KMS-11 (cell line): ENCODE results near the gene EP400.

Experiments used
- H2AFZ ChIP-seq: fragments of 200-600 bp; sonication (generic); 2 replicates; pipeline ENCODE4 v1.6.1; 2016; ENCODE audit warnings: antibody characterized with exemption, mixed run types, low read depth
- H3K27ac ChIP-seq: fragments of 200-600 bp; sonication (generic); 2 replicates; pipeline ENCODE4 v1.6.1; 2016; ENCODE audit warnings: mild to moderate bottlenecking, mixed run types
- H3K27me3 ChIP-seq: fragments of 200-600 bp; sonication (generic); 2 replicates; pipeline ENCODE4 v1.6.1; 2017; ENCODE audit warnings: mild to moderate bottlenecking, low read depth, mixed run types, moderate library complexity; ENCODE audit not compliant: insufficient read depth
- H3K36me3 ChIP-seq: fragments of 200-600 bp; sonication (generic); 2 replicates; pipeline ENCODE4 v1.6.1; 2017; ENCODE audit warnings: mild to moderate bottlenecking, mixed run types; ENCODE audit not compliant: insufficient read depth
- H3K4me1 ChIP-seq: fragments of 200-600 bp; sonication (generic); 2 replicates; pipeline ENCODE4 v1.6.1; 2016; ENCODE audit warnings: mild to moderate bottlenecking, low read depth, mixed run types; ENCODE audit not compliant: poor library complexity, severe bottlenecking
- H3K4me2 ChIP-seq: fragments of 200-600 bp; sonication (generic); 2 replicates; pipeline ENCODE4 v1.7.0; 2016; ENCODE audit warnings: mild to moderate bottlenecking, mixed run types
- H3K4me3 ChIP-seq: fragments of 200-600 bp; sonication (generic); IDR thresholded peaks from 2 replicates; pipeline ENCODE4 v1.6.1; 2017; ENCODE audit warnings: low read depth, low read length, mixed read lengths; ENCODE audit not compliant: insufficient read depth
- H3K79me2 ChIP-seq: fragments of 200-600 bp; sonication (generic); 2 replicates; pipeline ENCODE4 v1.6.1; 2016; ENCODE audit warnings: low read depth, mixed run types; ENCODE audit not compliant: insufficient read depth
- H3K9ac ChIP-seq: fragments of 200-600 bp; sonication (generic); 2 replicates; pipeline ENCODE4 v1.6.1; 2016; ENCODE audit warnings: mild to moderate bottlenecking, mixed run types
- H4K20me1 ChIP-seq: fragments of 200-600 bp; sonication (generic); 2 replicates; pipeline ENCODE4 v1.6.1; 2016; ENCODE audit warnings: mild to moderate bottlenecking, mixed run types; ENCODE audit not compliant: insufficient read depth
- CTCF ChIP-seq: fragments of 200-600 bp; sonication (generic); conservative IDR thresholded peaks from 2 replicates; pipeline ENCODE4 v1.6.1; 2017; ENCODE audit warnings: low read depth, mild to moderate bottlenecking, antibody characterized with exemption, low read length, moderate library complexity, mixed read lengths

Gene EP400

GRCh38 chr12:131918311-131919050 is 31.3 kb upstream of the EP400 start:
- no peak for TF ChIP-seq CTCF
- Histone ChIP-seq H3K4me1 (peaks cover 9% of the 10 kb centered on the region), H3K36me3 (no peaks in the 10 kb centered on the region), H3K4me3 (no peak overlapping the region), H2AFZ (no peak overlapping the region), H3K4me2 (no peak overlapping the region), H3K79me2 (no peaks in the 10 kb centered on the region), H3K27me3 (no peaks in the 10 kb centered on the region), H4K20me1 (no peaks in the 10 kb centered on the region), H3K9ac (no peak overlapping the region), H3K27ac (no peak overlapping the region)

- no peak for TF ChIP-seq CTCF
- H3K4me3 ChIP-seq, result no peak overlapping the region
- H3K79me2 ChIP-seq, result no peaks in the 10 kb centered on the region
- no peaks in the 10 kb centered on the region for H3K36me3 ChIP-seq
- H2AFZ ChIP-seq, result no peak overlapping the region
- no peak overlapping the region for H3K27ac ChIP-seq
- no peak overlapping the region for H3K4me2 ChIP-seq
- no peak overlapping the region for H3K9ac ChIP-seq
- H3K4me1 ChIP-seq, result peaks cover 14% of the 10 kb centered on the region
- no peaks in the 10 kb centered on the region for H4K20me1 ChIP-seq
- H3K27me3 ChIP-seq, result no peaks in the 10 kb centered on the region
Measured at GRCh38 chr12:131919051-131919347, 30.7 kb upstream of the EP400 start.

- no peaks in the 10 kb centered on the region for H3K79me2 ChIP-seq
- no peaks in the 10 kb centered on the region for H4K20me1 ChIP-seq
- H3K4me1 ChIP-seq, result peaks cover 20% of the 10 kb centered on the region
- H3K4me2 ChIP-seq, result no peak overlapping the region
- no peak overlapping the region for H2AFZ ChIP-seq
- H3K9ac ChIP-seq, result no peak overlapping the region
- no peaks in the 10 kb centered on the region for H3K36me3 ChIP-seq
- H3K27ac ChIP-seq, result no peak overlapping the region
- no peak overlapping the region for H3K4me3 ChIP-seq
- TF ChIP-seq CTCF, result no peak
- no peaks in the 10 kb centered on the region for H3K27me3 ChIP-seq
Measured at GRCh38 chr12:131919366-131920156, 30.2 kb upstream of the EP400 start.

- Histone ChIP-seq H3K4me1 (peaks cover 26% of the 10 kb centered on the region), H4K20me1 (no peaks in the 10 kb centered on the region), H3K27ac (no peak overlapping the region), H3K27me3 (no peaks in the 10 kb centered on the region), H3K9ac (no peak overlapping the region), H3K4me2 (no peak overlapping the region), H3K36me3 (no peaks in the 10 kb centered on the region), H3K4me3 (no peak overlapping the region), H3K79me2 (no peaks in the 10 kb centered on the region), H2AFZ (no peak overlapping the region)
- no peak for TF ChIP-seq CTCF
Measured at GRCh38 chr12:131920157-131920508, 29.6 kb upstream of the EP400 start.
